NCI-H1105 treated with DMSO at 0.1 percent for 48 hours (cell line): ENCODE results near the gene BMERB1.
"Not testable (repeated sequence)": the region's sequence is repeated elsewhere in the genome, so short reads cannot be mapped to it uniquely, and the experiment has no call there.

ENCODE experiments used
- DNase-seq: peaks from one replicate; lab custom pipeline; 2025; lab: John Stamatoyannopoulos, UW

The BMERB1 gene

DNA sequence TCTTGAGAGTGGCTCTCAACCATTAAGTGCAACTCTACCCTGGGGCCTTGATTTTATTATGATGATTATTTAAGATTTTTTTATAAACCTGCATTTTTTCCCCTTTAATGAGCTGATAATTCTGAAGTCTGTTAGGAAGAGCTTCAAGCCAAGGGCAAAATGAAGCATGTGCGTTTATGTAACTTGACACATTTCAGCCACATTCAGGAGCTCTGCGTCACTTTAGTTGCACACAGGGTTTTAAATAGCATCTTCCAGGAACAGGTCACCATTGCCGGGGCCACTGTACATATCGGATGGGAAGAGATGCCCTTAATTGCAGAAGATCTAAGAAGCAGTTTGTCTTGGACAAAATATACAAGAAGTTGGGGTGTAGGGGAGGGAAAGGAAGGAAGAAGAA is 89.6 kb downstream of the BMERB1 start:
- DNase-seq = no peak

- no peak for DNase-seq
Measured at GRCh38 chr16:15524966-15525365, 90.6 kb downstream of the BMERB1 start.

DNA sequence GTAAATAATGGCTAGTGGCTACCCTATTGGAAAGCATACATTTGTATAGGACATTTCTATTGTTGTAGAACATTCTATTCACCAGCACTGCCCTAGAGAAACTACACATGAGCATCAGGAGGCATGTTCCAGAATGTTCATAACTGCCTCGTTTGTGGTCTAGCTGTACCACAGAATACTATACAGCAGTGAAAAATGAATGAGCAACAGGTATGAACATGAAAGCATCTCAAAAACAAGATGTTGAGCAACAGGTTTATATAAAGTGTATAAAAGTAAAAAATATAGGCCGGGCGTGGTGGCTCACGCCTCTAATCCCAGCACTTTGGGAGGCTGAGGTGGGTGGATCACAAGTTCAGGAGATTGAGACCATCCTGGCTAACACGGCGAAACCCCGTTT is 91.7 kb downstream of the BMERB1 start:
- DNase-seq = no peak

- no peak for DNase-seq
Measured at GRCh38 chr16:15526731-15527130, 92.3 kb downstream of the BMERB1 start.

GRCh38 chr16:15529673-15530072 is 95.3 kb downstream of the BMERB1 start:
- DNase-seq = no peak

DNA sequence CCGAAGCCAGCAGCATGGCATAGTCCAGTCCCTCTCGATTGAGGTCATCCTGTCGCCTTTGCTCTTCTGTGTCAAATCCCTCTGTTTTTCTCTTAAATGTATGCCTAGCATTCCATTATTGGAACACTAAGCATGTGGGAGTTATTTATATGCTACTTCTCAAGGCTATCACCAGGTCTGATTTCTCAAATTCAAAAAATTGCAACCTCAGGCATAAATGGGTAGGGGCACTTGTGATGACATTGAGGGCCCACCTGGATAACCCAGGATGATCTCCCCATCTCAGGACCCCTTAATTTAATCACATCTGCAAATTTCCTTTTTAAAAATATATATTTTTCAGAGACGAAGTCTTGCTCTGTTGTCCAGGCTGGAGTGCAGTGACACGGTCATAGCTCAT is 95.7 kb downstream of the BMERB1 start:
- DNase-seq = no peak

DNA sequence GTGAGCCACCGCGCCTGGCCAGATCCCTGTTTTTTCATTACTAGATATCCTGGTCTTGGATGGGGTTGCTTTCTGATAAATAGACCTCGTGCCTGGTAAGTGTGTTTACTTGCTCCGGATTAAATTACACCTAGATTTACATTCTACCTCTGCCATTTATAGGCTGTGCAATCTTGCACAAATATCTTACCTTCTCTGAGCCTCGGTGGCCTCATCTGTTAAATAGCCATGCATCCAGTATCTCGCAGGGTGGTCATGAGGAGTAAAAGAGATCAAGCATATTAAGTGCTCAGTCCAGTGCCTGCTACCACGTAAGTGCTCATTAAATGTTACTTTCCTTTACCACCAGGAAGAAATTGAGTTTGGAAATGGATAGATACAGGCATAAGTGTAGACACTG is 98.4 kb downstream of the BMERB1 start:
- no peak for DNase-seq

- DNase-seq = no peak
Measured at GRCh38 chr16:15533386-15533785, 99.0 kb downstream of the BMERB1 start.

- DNase-seq = no peak
Measured at GRCh38 chr16:15535772-15536171, 101.4 kb downstream of the BMERB1 start.

GRCh38 chr16:15536843-15537242 is 102.5 kb downstream of the BMERB1 start:
- no peak for DNase-seq

- no peak for DNase-seq
Measured at GRCh38 chr16:15538507-15538906, 104.1 kb downstream of the BMERB1 start.

GRCh38 chr16:15539197-15539596 is 104.8 kb downstream of the BMERB1 start:
- no peak for DNase-seq

DNA sequence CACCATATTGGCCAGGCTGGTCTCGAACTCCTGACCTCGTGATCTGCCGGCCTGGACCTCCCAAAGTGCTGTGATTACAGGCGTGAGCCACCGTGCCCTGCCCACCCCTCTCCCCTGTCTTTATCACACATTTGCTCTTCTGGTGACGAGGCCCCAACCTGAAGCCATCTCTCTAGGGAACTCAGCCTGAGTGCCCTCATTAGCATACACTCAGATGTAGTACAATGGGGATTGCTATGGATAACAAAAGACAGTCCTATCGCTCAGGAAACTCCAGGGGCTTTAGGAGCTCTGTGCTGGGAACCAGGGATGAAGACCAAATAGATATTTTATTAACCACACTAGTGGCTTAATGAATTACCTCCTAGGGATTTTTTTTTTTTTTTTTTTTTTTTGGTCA is 107.9 kb downstream of the BMERB1 start:
- DNase-seq = no peak

DNA sequence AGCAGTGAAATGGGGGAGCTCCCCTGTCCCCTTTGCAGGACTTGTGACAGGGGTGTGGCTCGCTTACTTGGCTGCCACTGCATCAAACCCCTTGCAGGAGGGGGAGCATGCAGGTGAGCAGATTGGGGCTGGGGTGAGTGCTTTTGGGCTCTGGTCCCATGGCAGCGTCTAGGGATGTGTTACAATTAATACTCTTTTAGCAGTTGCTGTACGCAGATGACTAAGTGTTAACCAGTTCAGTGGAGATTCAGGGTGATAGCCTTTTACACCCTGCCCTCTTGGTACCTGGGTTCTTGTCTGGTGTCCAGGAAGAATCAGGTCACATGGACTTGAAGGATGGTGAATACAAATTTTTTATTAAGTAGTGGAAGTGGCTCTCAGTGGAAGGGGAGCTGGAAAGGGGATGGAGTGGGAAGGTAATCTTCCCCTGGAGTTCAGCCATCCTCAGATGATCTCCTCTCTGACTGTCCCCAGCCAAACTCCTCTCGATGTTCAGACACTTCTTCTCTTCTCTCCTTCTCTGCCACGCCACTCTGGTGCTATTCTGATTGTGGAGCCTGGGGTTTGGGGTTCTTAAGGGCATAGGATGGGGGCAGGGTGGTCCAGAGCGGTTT is 108.5 kb downstream of the BMERB1 start:
- no peak for DNase-seq

DNA sequence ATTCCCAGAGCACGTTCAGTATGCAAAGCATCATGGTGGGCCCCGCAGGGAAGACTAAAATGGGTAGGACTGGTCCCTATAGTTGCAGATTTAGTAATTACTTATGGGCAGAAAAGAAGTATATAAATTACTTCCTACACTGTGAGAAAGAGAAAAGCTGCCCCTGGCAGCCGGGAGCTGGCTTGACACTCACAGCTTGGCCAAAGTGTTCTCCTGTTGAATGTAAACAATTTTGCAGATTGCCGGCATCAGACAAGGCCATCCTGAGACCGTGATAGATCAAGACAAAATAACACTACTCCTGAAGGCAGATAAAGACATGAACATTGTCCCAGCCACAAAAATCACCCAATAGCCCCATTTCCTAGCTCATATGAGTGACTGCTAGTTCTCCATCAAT is 110.0 kb downstream of the BMERB1 start:
- no peak for DNase-seq

DNA sequence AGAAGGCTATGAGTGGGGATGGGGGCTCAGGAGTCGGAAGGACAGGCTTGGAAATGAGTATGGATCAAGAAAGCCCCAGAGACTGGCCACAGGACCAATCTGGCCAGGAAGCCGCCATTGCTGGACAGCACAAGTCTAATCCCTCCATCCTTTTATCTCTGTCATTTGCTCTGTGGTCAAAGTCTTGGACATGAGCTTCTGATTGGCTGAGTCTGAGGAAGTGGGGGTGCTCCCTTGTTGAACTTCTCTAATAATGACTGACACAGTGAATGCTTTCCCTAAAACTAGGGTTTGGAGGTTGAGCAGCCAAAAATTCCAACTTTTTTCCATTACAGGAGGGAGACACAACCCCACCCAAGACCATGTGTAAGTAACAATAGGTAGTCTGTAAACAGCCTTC is 111.2 kb downstream of the BMERB1 start:
- DNase-seq = no peak

DNA sequence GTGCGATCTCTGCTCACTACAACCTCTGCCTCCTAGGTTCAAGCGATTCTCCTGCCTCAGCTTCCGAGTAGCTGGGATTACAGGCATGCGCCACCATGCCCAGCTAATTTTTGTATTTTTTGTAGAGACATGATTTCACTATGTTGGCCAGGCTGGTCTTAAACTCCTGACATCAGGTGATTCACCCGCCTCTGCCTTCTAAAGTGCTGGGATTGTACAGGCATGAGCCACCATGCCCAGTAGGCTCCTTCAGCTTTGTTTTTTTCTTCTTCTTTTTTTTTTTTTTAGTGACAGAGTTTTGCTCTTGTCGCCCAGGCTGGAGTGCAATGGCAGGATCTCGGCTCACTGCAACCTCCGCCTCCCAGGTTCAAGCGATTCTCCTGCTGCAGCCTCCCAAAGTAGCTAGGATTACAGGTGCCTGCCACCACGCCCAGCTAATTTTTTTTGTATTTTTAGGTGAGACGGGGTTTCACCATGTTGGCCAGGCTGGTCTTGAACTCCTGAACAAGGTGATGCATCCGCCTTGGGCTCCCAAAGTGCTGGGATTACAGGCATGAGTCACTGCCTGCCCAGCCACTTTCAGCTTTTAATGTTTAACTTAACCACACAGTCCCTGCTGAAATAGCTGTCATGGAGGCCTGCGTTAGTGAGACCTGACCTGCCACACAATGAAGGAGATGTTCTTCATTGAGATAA is 112.8 kb downstream of the BMERB1 start:
- DNase-seq = not testable (repeated sequence)

DNA sequence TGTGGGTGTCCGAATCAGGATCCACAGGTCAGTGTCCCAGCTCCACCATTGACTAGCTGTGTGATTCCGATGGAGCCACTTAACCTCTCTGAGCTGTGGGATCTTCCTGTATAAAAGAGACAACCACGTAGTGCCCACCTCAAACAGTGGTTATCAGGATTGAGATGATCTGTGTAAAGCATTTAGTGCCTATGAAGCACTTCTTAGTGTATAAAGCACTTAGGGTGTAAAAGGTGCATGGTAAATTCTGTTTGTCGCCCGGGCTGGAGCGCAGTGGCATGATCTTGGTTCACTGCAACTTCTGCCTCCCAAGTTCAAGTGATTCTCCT is 113.3 kb downstream of the BMERB1 start:
- no peak for DNase-seq

DNA sequence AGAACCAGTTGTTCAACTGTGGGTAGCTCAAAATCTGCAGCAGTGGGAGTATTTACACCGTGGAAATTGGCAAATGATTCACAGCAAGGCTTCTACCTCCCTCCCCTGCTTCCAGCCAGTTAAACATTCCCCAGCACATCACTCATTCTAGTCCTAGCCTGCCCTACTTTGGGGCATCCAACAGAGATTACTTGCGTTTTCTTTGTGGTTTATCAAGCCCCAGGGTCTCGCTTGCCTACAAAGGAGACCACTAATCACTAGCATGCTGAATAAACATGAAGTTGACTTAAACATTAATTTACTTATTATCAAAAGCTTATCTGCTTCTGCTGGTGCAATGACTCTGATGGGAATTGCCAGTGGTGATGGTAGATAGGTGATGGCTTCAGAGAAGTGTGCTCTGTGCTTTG is 114.1 kb downstream of the BMERB1 start:
- no peak for DNase-seq

- DNase-seq = no peak
Measured at GRCh38 chr16:15552507-15552906, 118.1 kb downstream of the BMERB1 start.

- DNase-seq = no peak
Measured at GRCh38 chr16:15553313-15554088, 119.1 kb downstream of the BMERB1 start.

GRCh38 chr16:15556130-15556529 is 121.7 kb downstream of the BMERB1 start:
- DNase-seq = no peak

DNA sequence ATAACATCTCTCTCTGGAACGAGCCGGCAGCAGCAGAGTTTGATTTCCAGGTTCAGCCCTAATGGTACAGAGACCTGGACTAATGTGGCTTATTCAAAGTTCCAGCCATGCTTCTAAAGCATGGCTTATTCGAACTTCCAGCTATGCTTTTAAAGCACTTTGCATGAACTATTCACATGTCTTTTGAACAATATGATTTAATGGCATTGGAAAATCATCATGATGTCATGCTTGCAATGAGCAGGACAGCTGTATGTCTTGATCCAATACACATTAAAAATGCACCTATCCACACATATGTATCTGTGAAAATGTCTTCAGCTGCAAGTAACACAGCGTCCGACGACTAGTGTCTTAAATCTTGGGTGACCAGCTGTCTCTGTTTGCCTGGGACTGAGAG is 122.9 kb downstream of the BMERB1 start:
- DNase-seq = no peak
